ENCODE measurements around the gene GPC5.
"Not testable (repeated sequence)": the region's sequence is repeated elsewhere in the genome, so short reads cannot be mapped to it uniquely, and the experiment has no call there.

The GPC5 gene

GRCh38 chr13:91668866-91669495 lies 270.6 kb downstream of the GPC5 start:
- no peaks in the 10 kb centered on the region for H3K36me3 ChIP-seq (ENCODE audit: control insufficient read depth in 1 of 2, insufficient read depth in 2 of 2, low read length in 2 of 2)
- no CpG with 5 or more reads among the region's 5 CpGs for WGBS (ENCODE audit: extremely low coverage, insufficient coverage, insufficient read length)
- no peak overlapping the region for H2BK120ac ChIP-seq (ENCODE audit: insufficient read depth, low read length, poor library complexity)
- H3K14ac ChIP-seq (ENCODE audit: low read length): no peak overlapping the region
- no peaks in the 10 kb centered on the region for H3K79me1 ChIP-seq (ENCODE audit: low read length)
- H3K79me2 ChIP-seq (ENCODE audit: control insufficient read depth, insufficient read depth, low read length, poor library complexity): no peaks in the 10 kb centered on the region
- no peak overlapping the region for H4K8ac ChIP-seq (ENCODE audit: low read depth, low read length)
- H3K4ac ChIP-seq (ENCODE audit: low read depth, low read length): no peak overlapping the region
- H2AK5ac ChIP-seq (ENCODE audit: low read length): no peak overlapping the region
- no peak overlapping the region for H3K23ac ChIP-seq (ENCODE audit: low read length)
- no peak overlapping the region for H3K9ac ChIP-seq (ENCODE audit: low read length)
- no peaks in the 10 kb centered on the region for H3K9me3 ChIP-seq (ENCODE audit: insufficient read depth, low read depth, low read length)
- H2AFZ ChIP-seq (ENCODE audit: insufficient read depth, low read length, poor library complexity): no peak overlapping the region
- peaks cover 0 to 1% of the 10 kb centered on the region in 2 experiments for H3K4me1 ChIP-seq (ENCODE audit: control insufficient read depth in 1 of 2, insufficient read depth in 2 of 2, low read length in 2 of 2)
- H2BK5ac ChIP-seq (ENCODE audit: low read depth, low read length, poor library complexity): no peak overlapping the region
- no peak overlapping the region for H2BK12ac ChIP-seq (ENCODE audit: low read length)
- no peak overlapping the region for H3K27ac ChIP-seq (ENCODE audit: low read depth, low read length)
- H3K4me2 ChIP-seq (ENCODE audit: low read length): no peak overlapping the region
- no peak overlapping the region for H4K12ac ChIP-seq (ENCODE audit: low read depth, low read length)
- no peak overlapping the region for H3K18ac ChIP-seq (ENCODE audit: low read length)
- no peak overlapping the region for H4K91ac ChIP-seq (ENCODE audit: low read depth, low read length)
- H3K4me3 ChIP-seq (ENCODE audit: low read depth, low read length): no peak overlapping the region
- DNase-seq: no peak
- H3K27me3 ChIP-seq (ENCODE audit: insufficient read depth, low read length): no peaks in the 10 kb centered on the region

GRCh38 chr13:91674347-91674746 lies 275.9 kb downstream of the GPC5 start:
- not testable (repeated sequence) for H3K23ac ChIP-seq (ENCODE audit: low read length); H3K27me3 ChIP-seq (ENCODE audit: insufficient read depth, low read length); H2BK5ac ChIP-seq (ENCODE audit: low read depth, low read length, poor library complexity); H2AFZ ChIP-seq (ENCODE audit: insufficient read depth, low read length, poor library complexity); H2BK120ac ChIP-seq (ENCODE audit: insufficient read depth, low read length, poor library complexity); H3K79me2 ChIP-seq (ENCODE audit: control insufficient read depth, insufficient read depth, low read length, poor library complexity); H3K79me1 ChIP-seq (ENCODE audit: low read length); H3K9me3 ChIP-seq (ENCODE audit: insufficient read depth, low read depth, low read length); H3K27ac ChIP-seq (ENCODE audit: low read depth, low read length); H3K14ac ChIP-seq (ENCODE audit: low read length); H3K18ac ChIP-seq (ENCODE audit: low read length); H2AK5ac ChIP-seq (ENCODE audit: low read length); H4K91ac ChIP-seq (ENCODE audit: low read depth, low read length); H4K8ac ChIP-seq (ENCODE audit: low read depth, low read length); H3K4me2 ChIP-seq (ENCODE audit: low read length); H3K4me1 ChIP-seq (ENCODE audit: control insufficient read depth in 1 of 2, insufficient read depth in 2 of 2, low read length in 2 of 2); H4K12ac ChIP-seq (ENCODE audit: low read depth, low read length); H3K4me3 ChIP-seq (ENCODE audit: low read depth, low read length); H3K9ac ChIP-seq (ENCODE audit: low read length); H2BK12ac ChIP-seq (ENCODE audit: low read length); DNase-seq; H3K4ac ChIP-seq (ENCODE audit: low read depth, low read length); H3K36me3 ChIP-seq (ENCODE audit: control insufficient read depth in 1 of 2, insufficient read depth in 2 of 2, low read length in 2 of 2)
- no CpG with 5 or more reads among the region's 15 CpGs for WGBS (ENCODE audit: extremely low coverage, insufficient coverage, insufficient read length)

GRCh38 chr13:91684746-91685145 lies 286.3 kb downstream of the GPC5 start:
- no peak overlapping the region for H4K91ac ChIP-seq (ENCODE audit: low read depth, low read length)

GRCh38 chr13:91690944-91691343 lies 292.5 kb downstream of the GPC5 start:
- no peak overlapping the region for H3K9ac ChIP-seq (ENCODE audit: low read length)
- no CpG with 5 or more reads among the region's 6 CpGs for WGBS (ENCODE audit: extremely low coverage, insufficient coverage, insufficient read length)

More at GRCh38 chr13:91684746-91685145, 286.3 kb downstream of the GPC5 start:
- no peaks in the 10 kb centered on the region for H3K9me3 ChIP-seq (ENCODE audit: insufficient read depth, low read depth, low read length)
- H3K14ac ChIP-seq (ENCODE audit: low read length): no peak overlapping the region
- no peak overlapping the region for H3K4me3 ChIP-seq (ENCODE audit: low read depth, low read length)
- H2BK5ac ChIP-seq (ENCODE audit: low read depth, low read length, poor library complexity): no peak overlapping the region
- H3K27ac ChIP-seq (ENCODE audit: low read depth, low read length): no peak overlapping the region
- H3K18ac ChIP-seq (ENCODE audit: low read length): no peak overlapping the region
- WGBS (ENCODE audit: extremely low coverage, insufficient coverage, insufficient read length): no CpG with 5 or more reads among the region's 3 CpGs
- no peak overlapping the region for H3K4ac ChIP-seq (ENCODE audit: low read depth, low read length)
- no peak overlapping the region for H3K9ac ChIP-seq (ENCODE audit: low read length)
- H3K27me3 ChIP-seq (ENCODE audit: insufficient read depth, low read length): no peaks in the 10 kb centered on the region
- H3K23ac ChIP-seq (ENCODE audit: low read length): no peak overlapping the region
- H4K8ac ChIP-seq (ENCODE audit: low read depth, low read length): no peak overlapping the region
- no peak overlapping the region for H2BK120ac ChIP-seq (ENCODE audit: insufficient read depth, low read length, poor library complexity)
- DNase-seq: no peak
- no peaks in the 10 kb centered on the region for H3K36me3 ChIP-seq (ENCODE audit: control insufficient read depth in 1 of 2, insufficient read depth in 2 of 2, low read length in 2 of 2)
- H3K79me1 ChIP-seq (ENCODE audit: low read length): no peaks in the 10 kb centered on the region
- no peak overlapping the region for H2AFZ ChIP-seq (ENCODE audit: insufficient read depth, low read length, poor library complexity)
- H2BK12ac ChIP-seq (ENCODE audit: low read length): no peak overlapping the region
- no peak overlapping the region for H3K4me2 ChIP-seq (ENCODE audit: low read length)
- no peak overlapping the region for H4K12ac ChIP-seq (ENCODE audit: low read depth, low read length)
- no peak overlapping the region for H2AK5ac ChIP-seq (ENCODE audit: low read length)
- no peaks in the 10 kb centered on the region for H3K79me2 ChIP-seq (ENCODE audit: control insufficient read depth, insufficient read depth, low read length, poor library complexity)
- no peaks in the 10 kb centered on the region for H3K4me1 ChIP-seq (ENCODE audit: control insufficient read depth in 1 of 2, insufficient read depth in 2 of 2, low read length in 2 of 2)

More at GRCh38 chr13:91690944-91691343, 292.5 kb downstream of the GPC5 start:
- H3K23ac ChIP-seq (ENCODE audit: low read length): no peak overlapping the region
- H3K79me2 ChIP-seq (ENCODE audit: control insufficient read depth, insufficient read depth, low read length, poor library complexity): no peaks in the 10 kb centered on the region
- H3K4ac ChIP-seq (ENCODE audit: low read depth, low read length): no peak overlapping the region
- no peak overlapping the region for H3K4me3 ChIP-seq (ENCODE audit: low read depth, low read length)
- no peaks in the 10 kb centered on the region for H3K79me1 ChIP-seq (ENCODE audit: low read length)
- H4K91ac ChIP-seq (ENCODE audit: low read depth, low read length): no peak overlapping the region
- DNase-seq: no peak
- no peaks in the 10 kb centered on the region for H3K9me3 ChIP-seq (ENCODE audit: insufficient read depth, low read depth, low read length)
- no peaks in the 10 kb centered on the region for H3K4me1 ChIP-seq (ENCODE audit: control insufficient read depth in 1 of 2, insufficient read depth in 2 of 2, low read length in 2 of 2)
- no peak overlapping the region for H2AFZ ChIP-seq (ENCODE audit: insufficient read depth, low read length, poor library complexity)
- H2BK12ac ChIP-seq (ENCODE audit: low read length): no peak overlapping the region
- H2AK5ac ChIP-seq (ENCODE audit: low read length): no peak overlapping the region
- H3K4me2 ChIP-seq (ENCODE audit: low read length): no peak overlapping the region
- no peak overlapping the region for H4K8ac ChIP-seq (ENCODE audit: low read depth, low read length)
- H3K27me3 ChIP-seq (ENCODE audit: insufficient read depth, low read length): no peaks in the 10 kb centered on the region
- no peak overlapping the region for H3K18ac ChIP-seq (ENCODE audit: low read length)
- no peak overlapping the region for H2BK120ac ChIP-seq (ENCODE audit: insufficient read depth, low read length, poor library complexity)
- H2BK5ac ChIP-seq (ENCODE audit: low read depth, low read length, poor library complexity): no peak overlapping the region
- no peak overlapping the region for H3K27ac ChIP-seq (ENCODE audit: low read depth, low read length)
- no peaks in the 10 kb centered on the region for H3K36me3 ChIP-seq (ENCODE audit: control insufficient read depth in 1 of 2, insufficient read depth in 2 of 2, low read length in 2 of 2)
- H4K12ac ChIP-seq (ENCODE audit: low read depth, low read length): no peak overlapping the region
- no peak overlapping the region for H3K14ac ChIP-seq (ENCODE audit: low read length)
